Transverse colon (tissue), 4 donors: ENCODE data around the gene KIAA1217. TPM values are rescaled to one million over a fixed set of nuclear protein-coding genes. Genes with fewer than 3 reads are reported as not detected.

Experiments used
- DNase-seq: peaks from one replicate; pipeline ENCODE4 v3.0.0-alpha.2; 2019
- H3K27ac ChIP-seq, 4 donors: fragments of 200-600 bp; sonication (generic); 2 replicates each; pipeline ENCODE4 v1.5.1; 2016 to 2018; ENCODE audit warnings: inconsistent platforms in 4 of 4
- H3K27me3 ChIP-seq: fragments of 200-600 bp; sonication (generic); 2 replicates; pipeline ENCODE4 v1.5.1; 2017; ENCODE audit warnings: inconsistent platforms
- H3K36me3 ChIP-seq, 4 donors: fragments of 200-600 bp; sonication (generic); 2 replicates each; pipeline ENCODE4 v1.5.1; 2017 to 2019; ENCODE audit warnings: inconsistent platforms in 4 of 4
- H3K4me1 ChIP-seq, 4 donors: fragments of 200-600 bp; sonication (generic); 2 replicates each; pipeline ENCODE4 v1.5.1; 2017 to 2020; ENCODE audit warnings: inconsistent platforms in 4 of 4
- H3K4me3 ChIP-seq, 4 donors: fragments of 200-600 bp; sonication (generic); 1 replicate in 1 of 4; 2 replicates in 3 of 4; pipeline versions ENCODE4 v1.5.1 to v1.6.1; 2017 to 2019; ENCODE audit warnings: inconsistent platforms in 4 of 4
- H3K9me3 ChIP-seq, 2 donors: fragments of 200-600 bp; sonication (generic); 2 replicates each; pipeline ENCODE4 v1.5.1; 2017 to 2019; ENCODE audit warnings: inconsistent platforms in 2 of 2
- CTCF ChIP-seq, 5 experiments: fragments of 200-600 bp in 3 of 5; fragments of 450-650 bp in 2 of 5; sonication (generic) in 3 of 5; IDR thresholded peaks; 1 replicate in 2 of 5; 2 replicates in 3 of 5; pipeline ENCODE4 v1.5.1; 2016 to 2017; ENCODE audit warnings: antibody characterized with exemption in 5 of 5, inconsistent platforms in 3 of 5, mild to moderate bottlenecking in 2 of 5, moderate library complexity in 1 of 5
- EP300 ChIP-seq: sonication (generic); formaldehyde crosslinking; IDR thresholded peaks from one replicate; pipeline ENCODE4 v1.6.1; 2017; ENCODE audit warnings: antibody characterized with exemption, low read depth
- POLR2A ChIP-seq: fragments of 450-650 bp; IDR thresholded peaks from one replicate; pipeline ENCODE4 v1.6.1; 2016; ENCODE audit warnings: antibody characterized with exemption, mild to moderate bottlenecking, moderate library complexity
- POLR2AphosphoS5 ChIP-seq, 3 donors: sonication (generic); formaldehyde crosslinking; IDR thresholded peaks; one replicate each; pipeline ENCODE4 v1.6.1; 2016; ENCODE audit warnings: antibody characterized with exemption in 3 of 3
- WGBS, 2 donors: methylation state at CpG; one replicate each; pipeline ENCODE4 v1.1.5; 2018; ENCODE audit warnings: low coverage in 1 of 2; 5-methylcytosine and 5-hydroxymethylcytosine counted together
- in situ Hi-C, 4 donors: fragments of 200-750 bp; cut with MboI; loops; one replicate each; pipeline versions ENCODE4 v1.15.0 to v1.15.1; 2017; ENCODE audit warnings: low sequenced_read_pairs in 3 of 4, low pct_ligation_motif_present in 1 of 4, low pct_unique_long_range_greater_than_20kb in 1 of 4
- intact Hi-C: fragments of 100-400 bp; cut with DNase I; formaldehyde crosslinking; loops from one replicate; pipeline ENCODE4 v1.15.1; 2023; ENCODE audit warnings: low total_unique reads
- total RNA-seq, 4 donors: library from RNA; depleted of rRNA; stranded (reverse); fragments of >200 nt; gene quantifications; one replicate each; pipeline ENCODE4 v1.1.0, GENCODE V29; 2016

The KIAA1217 gene
- total RNA-seq, 4 donors from 2014 or later: 56.5 to 175 (median 72.0) TPM

GRCh38 chr10:24261627-24262026 lies 52.7 kb downstream of the KIAA1217 start:
- 78 to 88% methylated on average over 3 of the region's 3 CpGs for WGBS, 2 donors
- Histone ChIP-seq H3K27ac (no peak overlapping the region), H3K4me3 (no peak overlapping the region), H3K36me3 (no peaks in the 10 kb centered on the region), H3K9me3 (no peaks in the 10 kb centered on the region), H3K27me3 (no peaks in the 10 kb centered on the region), H3K4me1 (no peaks in the 10 kb centered on the region)
- no peak for DNase-seq
- intact Hi-C loops: no loop called here
- no peak for TF ChIP-seq POLR2A
- no peak for TF ChIP-seq CTCF (IDR thresholded peaks at IDR 0.05)
- TF ChIP-seq EP300: no peak
- no peak for TF ChIP-seq POLR2AphosphoS5 (IDR thresholded peaks at IDR 0.05)
- in situ Hi-C loops: no loop called here

GRCh38 chr10:24262929-24263590 lies 54.1 kb downstream of the KIAA1217 start:
- no peaks in the 10 kb centered on the region for H3K4me1 ChIP-seq
- in situ Hi-C loops: no loop called here
- H3K36me3 ChIP-seq: no peaks in the 10 kb centered on the region
- intact Hi-C loops: no loop called here
- no peaks in the 10 kb centered on the region for H3K27me3 ChIP-seq
- H3K9me3 ChIP-seq: no peaks in the 10 kb centered on the region
- DNase-seq: no peak
- H3K27ac ChIP-seq: no peak overlapping the region
- 66 to 71% methylated on average over 4 to 7 of the region's 7 CpGs for WGBS, 2 donors
- peak in 1 of 3 donors; percentile 62 for TF ChIP-seq POLR2AphosphoS5 (IDR thresholded peaks at IDR 0.05)
- TF ChIP-seq CTCF (IDR thresholded peaks at IDR 0.05): no peak
- no peak overlapping the region for H3K4me3 ChIP-seq

GRCh38 chr10:24269476-24269875 lies 60.5 kb downstream of the KIAA1217 start:
- no peak overlapping the region for H3K27ac ChIP-seq
- WGBS, 2 donors: 81 to 89% methylated on average over 1 of the region's 1 CpG
- no peaks in the 10 kb centered on the region for H3K9me3 ChIP-seq
- H3K4me3 ChIP-seq: no peak overlapping the region
- no peaks in the 10 kb centered on the region for H3K36me3 ChIP-seq
- no peaks in the 10 kb centered on the region for H3K27me3 ChIP-seq
- in situ Hi-C loops: no loop called here
- intact Hi-C loops: no loop called here
- no peak for TF ChIP-seq POLR2A
- TF ChIP-seq CTCF (IDR thresholded peaks at IDR 0.05): no peak
- TF ChIP-seq EP300: no peak
- no peak for TF ChIP-seq POLR2AphosphoS5 (IDR thresholded peaks at IDR 0.05)
- DNase-seq: no peak
- no peaks in the 10 kb centered on the region for H3K4me1 ChIP-seq

GRCh38 chr10:24272374-24272773 lies 63.4 kb downstream of the KIAA1217 start:
- H3K4me3 ChIP-seq: no peak overlapping the region
- in situ Hi-C loops (no loop called here), intact Hi-C loops (no loop called here)
- H3K36me3 ChIP-seq: no peaks in the 10 kb centered on the region
- no peaks in the 10 kb centered on the region for H3K4me1 ChIP-seq
- 84 to 85% methylated on average over 7 of the region's 7 CpGs for WGBS, 2 donors
- TF ChIP-seq POLR2A (no peak), EP300 (no peak), POLR2AphosphoS5 (IDR thresholded peaks at IDR 0.05) (no peak), CTCF (IDR thresholded peaks at IDR 0.05) (no peak)
- H3K27me3 ChIP-seq: no peaks in the 10 kb centered on the region
- H3K27ac ChIP-seq: no peak overlapping the region
- H3K9me3 ChIP-seq: no peaks in the 10 kb centered on the region
- no peak for DNase-seq
